GM10266 (cell line): ENCODE data around the gene MAP2K5.

Experiments
- DNase-seq: peaks from one replicate; pipeline ENCODE4 v3.0.0; 2012; ENCODE audit errors: extremely low spot score
- TF ChIP-seq, protein P1 (sequence below): IDR thresholded peaks from 2 replicates; pipeline ENCODE4 v1.5.1; 2012; ENCODE audit warnings: mild to moderate bottlenecking, low read depth; ENCODE audit not compliant: control insufficient read depth, insufficient read depth; ENCODE audit errors: missing control alignments

MAP2K5 gene

DNA sequence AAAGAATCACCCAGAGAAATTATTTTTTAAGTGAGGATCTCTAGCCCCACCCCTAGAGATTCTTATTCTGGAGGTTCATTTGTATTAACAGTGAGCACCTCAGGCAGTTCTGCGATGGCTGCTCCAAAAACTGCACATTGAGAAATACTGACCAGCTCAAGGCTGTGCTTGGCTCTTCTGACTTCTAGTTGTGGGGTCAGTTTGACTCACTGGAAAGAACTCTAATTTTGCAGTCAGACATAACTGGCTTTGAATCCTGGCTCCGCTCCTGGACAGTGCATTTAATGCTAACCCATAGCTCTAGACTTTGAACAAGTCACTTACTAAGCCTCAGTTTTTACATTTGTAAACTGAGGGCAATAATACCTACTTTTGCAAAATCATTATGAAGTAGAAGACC lies 159.2 kb downstream of the MAP2K5 start:
- TF ChIP-seq, protein P1, sequence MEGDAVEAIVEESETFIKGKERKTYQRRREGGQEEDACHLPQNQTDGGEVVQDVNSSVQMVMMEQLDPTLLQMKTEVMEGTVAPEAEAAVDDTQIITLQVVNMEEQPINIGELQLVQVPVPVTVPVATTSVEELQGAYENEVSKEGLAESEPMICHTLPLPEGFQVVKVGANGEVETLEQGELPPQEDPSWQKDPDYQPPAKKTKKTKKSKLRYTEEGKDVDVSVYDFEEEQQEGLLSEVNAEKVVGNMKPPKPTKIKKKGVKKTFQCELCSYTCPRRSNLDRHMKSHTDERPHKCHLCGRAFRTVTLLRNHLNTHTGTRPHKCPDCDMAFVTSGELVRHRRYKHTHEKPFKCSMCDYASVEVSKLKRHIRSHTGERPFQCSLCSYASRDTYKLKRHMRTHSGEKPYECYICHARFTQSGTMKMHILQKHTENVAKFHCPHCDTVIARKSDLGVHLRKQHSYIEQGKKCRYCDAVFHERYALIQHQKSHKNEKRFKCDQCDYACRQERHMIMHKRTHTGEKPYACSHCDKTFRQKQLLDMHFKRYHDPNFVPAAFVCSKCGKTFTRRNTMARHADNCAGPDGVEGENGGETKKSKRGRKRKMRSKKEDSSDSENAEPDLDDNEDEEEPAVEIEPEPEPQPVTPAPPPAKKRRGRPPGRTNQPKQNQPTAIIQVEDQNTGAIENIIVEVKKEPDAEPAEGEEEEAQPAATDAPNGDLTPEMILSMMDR, result no peak

DNA sequence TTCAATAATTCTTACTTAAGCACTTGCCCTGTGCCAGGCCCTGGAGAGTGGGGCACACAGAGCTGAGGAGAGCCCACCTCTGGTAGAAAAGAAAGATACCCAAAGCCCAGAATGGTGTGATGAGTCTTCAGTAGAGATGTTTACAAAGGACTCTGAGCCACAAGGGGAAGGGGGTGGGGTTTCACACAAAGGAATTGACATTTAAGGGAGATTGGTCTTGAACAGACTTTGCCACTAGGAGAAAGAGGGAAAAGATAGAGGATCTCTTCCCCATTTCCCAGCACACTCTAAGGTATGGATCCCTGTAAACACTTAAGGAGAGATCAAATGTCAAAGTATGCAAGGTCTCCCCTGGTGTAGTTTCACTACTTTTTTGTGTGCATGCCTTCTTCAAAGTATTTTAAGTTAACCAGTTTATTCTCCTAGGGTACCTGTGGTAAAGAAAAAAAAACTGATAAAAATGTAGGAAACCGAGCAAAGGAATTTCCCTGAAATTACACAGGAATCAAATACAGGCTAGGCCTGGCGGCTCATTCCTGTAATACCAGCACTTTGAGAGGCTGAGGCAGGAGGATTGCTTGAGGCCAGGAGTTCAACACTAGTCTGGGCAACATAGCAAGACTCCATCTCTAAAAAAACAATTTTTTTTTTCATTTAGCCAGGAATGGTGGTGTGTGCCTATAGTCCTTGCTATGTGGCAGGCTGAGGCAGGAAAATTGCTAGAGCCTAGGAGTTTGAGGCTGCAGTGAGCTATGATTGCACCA lies 165.2 kb downstream of the MAP2K5 start:
- no peak for DNase-seq
- TF ChIP-seq, protein P1, result no peak

More for the DNA sequence above, 159.2 kb downstream of the MAP2K5 start:
- DNase-seq, result no peak

DNA sequence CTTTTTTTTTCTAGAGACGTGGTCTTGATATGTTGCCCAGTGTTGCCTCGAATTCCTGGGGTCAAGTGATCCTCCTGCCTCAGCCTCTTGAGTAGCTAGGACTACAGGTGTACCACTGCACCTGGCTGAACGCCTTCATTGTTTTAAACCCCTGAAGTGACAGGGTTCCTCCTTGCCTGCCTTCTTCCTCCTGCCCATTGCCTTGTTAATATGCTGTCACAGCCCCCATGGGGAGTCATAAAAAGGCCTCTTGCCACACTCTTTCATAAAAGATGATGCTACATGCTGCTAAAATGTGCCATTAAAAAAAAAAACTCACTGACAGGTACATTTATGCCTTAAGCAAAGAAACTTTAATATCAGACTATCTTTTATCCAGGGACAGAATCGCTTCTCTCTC lies 166.0 kb downstream of the MAP2K5 start:
- no peak for DNase-seq
- TF ChIP-seq, protein P1, result no peak

DNA sequence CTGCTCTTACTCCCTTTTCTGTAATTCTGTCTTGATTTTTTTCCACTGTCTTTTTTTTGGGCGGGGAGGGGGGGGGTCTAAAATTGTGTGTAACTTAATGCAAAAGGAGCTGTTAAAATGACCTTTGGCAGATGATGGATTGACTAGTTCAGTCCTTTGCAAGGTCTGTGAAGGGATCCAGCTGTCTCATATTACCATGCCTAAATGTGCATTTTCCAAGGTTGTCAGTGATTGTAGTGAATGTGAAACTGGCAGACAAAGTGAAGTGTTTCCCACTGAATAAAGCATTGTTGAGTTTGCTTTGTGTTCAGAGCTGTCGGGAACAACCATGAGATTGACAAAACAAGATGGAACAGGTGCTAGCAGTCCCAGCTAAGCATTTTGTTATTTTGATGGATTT lies 172.7 kb downstream of the MAP2K5 start:
- DNase-seq, result no peak
- TF ChIP-seq, protein P1, result no peak

DNA sequence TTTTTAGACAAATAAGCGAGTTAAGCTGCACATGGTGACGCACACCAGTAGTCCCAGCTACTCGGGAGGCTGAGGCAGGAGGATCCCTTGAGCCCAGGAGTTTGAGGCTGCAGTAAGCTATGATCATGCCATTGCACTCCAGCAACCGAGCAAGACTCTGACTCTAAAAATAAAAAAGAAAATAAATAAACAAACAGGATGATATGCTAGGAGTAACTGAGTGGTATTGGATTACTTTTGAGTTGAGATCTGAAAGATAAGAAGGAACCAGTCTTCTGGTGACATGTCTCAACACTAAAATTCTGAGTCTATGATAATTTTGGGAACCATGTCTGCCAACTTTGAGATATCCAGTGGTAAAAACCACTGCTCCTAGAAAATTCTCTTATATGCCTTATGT lies 173.7 kb downstream of the MAP2K5 start:
- TF ChIP-seq, protein P1, result no peak
- no peak for DNase-seq

DNA sequence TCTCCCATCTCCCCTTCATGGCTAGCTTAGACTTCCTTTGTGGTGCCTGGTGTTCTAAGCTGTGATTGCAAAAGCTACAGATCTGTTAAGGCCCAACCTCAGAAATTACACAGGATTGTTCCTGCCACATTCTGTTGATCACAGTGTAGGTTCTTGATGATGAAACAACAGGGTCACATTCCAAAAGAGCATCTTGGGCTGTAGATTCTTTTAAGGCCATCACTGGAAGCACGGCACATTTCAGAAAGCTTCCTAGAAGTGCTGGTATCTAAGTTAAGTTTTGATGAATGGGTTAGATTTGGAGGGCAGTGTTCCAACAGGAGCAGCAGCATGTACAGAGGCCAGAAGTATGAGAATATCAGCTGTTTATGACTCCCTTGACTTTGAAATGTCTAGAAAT lies 175.3 kb downstream of the MAP2K5 start:
- no peak for DNase-seq
- TF ChIP-seq, protein P1, result no peak

DNA sequence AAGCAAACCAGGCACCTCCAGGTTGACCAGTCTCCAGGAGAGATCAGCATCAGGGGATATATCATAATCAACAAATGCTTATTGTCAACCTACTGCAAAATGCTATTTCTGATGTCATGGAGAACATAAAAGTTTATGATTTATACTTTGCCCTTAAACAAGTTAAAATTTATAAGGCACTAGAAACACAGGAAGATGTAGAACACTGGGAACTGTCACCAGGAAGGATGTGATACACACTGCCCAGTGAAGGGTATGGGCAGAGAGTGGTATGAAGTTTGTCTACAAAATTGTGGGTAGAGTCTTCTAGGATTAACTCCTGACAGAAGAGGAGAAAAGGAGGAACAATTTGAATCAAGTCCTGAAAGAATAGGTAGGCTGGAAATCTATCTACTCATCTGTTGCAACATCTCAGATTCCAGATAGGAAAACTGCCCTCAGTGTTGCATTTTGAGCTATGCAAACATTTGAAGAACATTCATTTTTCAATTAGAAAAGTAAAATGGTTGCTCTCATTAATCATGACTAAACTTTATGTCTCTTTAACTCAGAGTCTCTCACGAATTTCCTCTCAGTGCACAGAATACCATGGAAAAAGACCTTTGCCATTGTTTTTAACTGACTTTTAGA lies 176.9 kb downstream of the MAP2K5 start:
- TF ChIP-seq, protein P1, result no peak
- no peak for DNase-seq
